ENCODE measurements around the gene TMEFF2.

TMEFF2 gene

DNA sequence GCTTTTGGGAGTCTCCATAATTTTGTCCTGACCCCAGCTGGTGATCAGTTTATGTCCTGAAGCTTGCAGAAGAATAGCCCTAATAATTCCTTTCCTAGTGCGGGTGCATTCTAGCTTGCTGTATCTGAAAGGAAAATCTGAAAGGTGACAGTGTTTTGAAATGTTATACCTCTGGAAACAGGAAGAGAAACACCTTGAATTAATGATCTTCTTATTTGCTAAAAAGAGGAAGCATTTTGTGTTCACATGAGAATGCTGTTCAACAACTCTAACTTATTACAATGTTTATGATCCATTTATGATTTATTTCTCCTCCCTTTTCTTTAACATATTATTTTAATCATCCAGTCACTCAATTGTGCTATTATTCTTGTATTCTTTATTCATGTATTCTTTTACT is 280.9 kb downstream of the TMEFF2 start:
- TF ChIP-seq, protein P1, sequence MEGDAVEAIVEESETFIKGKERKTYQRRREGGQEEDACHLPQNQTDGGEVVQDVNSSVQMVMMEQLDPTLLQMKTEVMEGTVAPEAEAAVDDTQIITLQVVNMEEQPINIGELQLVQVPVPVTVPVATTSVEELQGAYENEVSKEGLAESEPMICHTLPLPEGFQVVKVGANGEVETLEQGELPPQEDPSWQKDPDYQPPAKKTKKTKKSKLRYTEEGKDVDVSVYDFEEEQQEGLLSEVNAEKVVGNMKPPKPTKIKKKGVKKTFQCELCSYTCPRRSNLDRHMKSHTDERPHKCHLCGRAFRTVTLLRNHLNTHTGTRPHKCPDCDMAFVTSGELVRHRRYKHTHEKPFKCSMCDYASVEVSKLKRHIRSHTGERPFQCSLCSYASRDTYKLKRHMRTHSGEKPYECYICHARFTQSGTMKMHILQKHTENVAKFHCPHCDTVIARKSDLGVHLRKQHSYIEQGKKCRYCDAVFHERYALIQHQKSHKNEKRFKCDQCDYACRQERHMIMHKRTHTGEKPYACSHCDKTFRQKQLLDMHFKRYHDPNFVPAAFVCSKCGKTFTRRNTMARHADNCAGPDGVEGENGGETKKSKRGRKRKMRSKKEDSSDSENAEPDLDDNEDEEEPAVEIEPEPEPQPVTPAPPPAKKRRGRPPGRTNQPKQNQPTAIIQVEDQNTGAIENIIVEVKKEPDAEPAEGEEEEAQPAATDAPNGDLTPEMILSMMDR (conservative IDR thresholded peaks at IDR 0.05; ENCODE audit: control insufficient read depth, insufficient read depth, low read depth, low read length), result no peak
- no peak overlapping the region for H3K4me3 ChIP-seq (ENCODE audit: control insufficient read depth, low read depth, low read length)
- no peak for DNase-seq (ENCODE audit: low read depth)

DNA sequence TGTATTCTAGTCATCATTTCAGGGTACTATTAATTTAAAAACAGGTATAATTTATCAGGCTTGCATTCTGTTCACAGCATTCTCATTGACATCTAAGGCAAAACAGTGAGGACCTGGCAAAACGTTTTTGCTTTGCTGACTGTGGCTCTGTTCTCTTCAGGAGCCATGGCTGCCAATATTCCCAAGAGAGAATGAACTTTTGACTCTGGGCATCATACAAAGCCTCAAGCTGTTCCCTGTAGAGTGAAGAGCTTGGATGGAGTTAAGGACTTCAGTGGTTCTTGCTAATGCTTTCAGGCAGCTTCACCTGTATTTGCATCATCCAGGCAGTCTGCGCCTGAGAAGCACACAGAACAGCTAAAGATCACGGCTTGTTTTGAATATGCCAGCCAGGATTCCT is 282.0 kb downstream of the TMEFF2 start:
- DNase-seq (ENCODE audit: low read depth), result no peak

DNA sequence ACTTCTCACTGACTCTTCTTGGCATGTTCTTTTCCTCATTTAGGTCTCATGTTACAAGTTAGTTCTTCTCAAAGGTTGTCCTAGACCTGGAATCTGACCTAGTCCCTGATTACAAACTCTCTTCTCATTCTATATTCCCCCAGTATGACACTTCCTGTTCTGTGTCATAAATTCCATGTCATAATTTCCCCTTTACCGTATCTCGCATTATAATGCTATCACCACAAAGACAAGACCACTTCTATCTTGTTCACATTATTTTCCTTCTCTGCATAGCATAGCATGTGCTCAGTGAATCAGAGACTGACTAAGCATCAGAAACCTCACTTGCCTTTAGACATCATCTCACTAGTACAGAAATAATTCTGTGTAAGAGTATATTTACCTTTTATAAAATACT is 284.2 kb downstream of the TMEFF2 start:
- peak; percentile 90 for DNase-seq (ENCODE audit: low read depth)
- no peak overlapping the region for H3K4me3 ChIP-seq (ENCODE audit: control insufficient read depth, low read depth, low read length)
- TF ChIP-seq, protein P1 (conservative IDR thresholded peaks at IDR 0.05; ENCODE audit: control insufficient read depth, insufficient read depth, low read depth, low read length), result no peak

More for the DNA sequence above, 282.0 kb downstream of the TMEFF2 start:
- TF ChIP-seq, protein P1 (conservative IDR thresholded peaks at IDR 0.05; ENCODE audit: control insufficient read depth, insufficient read depth, low read depth, low read length), result no peak
- H3K4me3 ChIP-seq (ENCODE audit: control insufficient read depth, low read depth, low read length), result no peak overlapping the region

DNA sequence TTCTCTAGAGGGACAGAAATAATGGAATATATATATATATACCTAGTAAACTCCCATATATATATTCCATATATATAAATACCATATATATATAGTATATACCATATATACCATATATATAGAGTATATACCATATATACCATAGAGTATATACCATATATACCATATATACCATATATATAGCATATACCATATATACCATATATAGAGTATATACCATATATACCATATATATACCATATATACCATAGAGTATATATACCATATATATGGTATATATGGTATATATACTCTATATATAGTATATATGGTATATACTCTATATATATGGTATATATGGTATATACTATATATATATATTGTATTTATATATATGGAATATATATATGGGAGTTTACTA is 285.9 kb downstream of the TMEFF2 start:
- no peak overlapping the region for H3K4me3 ChIP-seq (ENCODE audit: control insufficient read depth, low read depth, low read length)
- TF ChIP-seq, protein P1 (conservative IDR thresholded peaks at IDR 0.05; ENCODE audit: control insufficient read depth, insufficient read depth, low read depth, low read length), result no peak
- DNase-seq (ENCODE audit: low read depth), result no peak

DNA sequence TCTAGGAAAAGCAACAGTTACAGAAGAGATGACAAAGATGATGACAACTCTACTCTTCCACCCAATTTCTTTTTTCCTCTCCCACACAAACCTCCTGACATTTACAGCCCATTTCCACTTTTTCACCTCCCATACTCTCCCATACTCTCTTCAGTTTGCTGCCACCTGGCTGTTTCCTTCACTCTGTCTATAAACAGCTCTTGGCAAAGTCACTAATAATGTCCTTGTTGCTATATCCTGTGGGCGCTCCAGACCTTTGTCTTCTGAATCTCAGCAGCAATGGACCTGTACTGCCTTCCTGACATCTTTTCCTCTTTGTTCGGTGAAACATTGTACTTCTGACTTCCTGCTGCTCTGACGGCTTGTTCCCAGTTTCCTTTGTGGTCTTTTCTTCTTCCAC is 287.2 kb downstream of the TMEFF2 start:
- TF ChIP-seq, protein P1 (conservative IDR thresholded peaks at IDR 0.05; ENCODE audit: control insufficient read depth, insufficient read depth, low read depth, low read length), result peak; percentile 13
- no peak for DNase-seq (ENCODE audit: low read depth)
- H3K4me3 ChIP-seq (ENCODE audit: control insufficient read depth, low read depth, low read length), result no peak overlapping the region

DNA sequence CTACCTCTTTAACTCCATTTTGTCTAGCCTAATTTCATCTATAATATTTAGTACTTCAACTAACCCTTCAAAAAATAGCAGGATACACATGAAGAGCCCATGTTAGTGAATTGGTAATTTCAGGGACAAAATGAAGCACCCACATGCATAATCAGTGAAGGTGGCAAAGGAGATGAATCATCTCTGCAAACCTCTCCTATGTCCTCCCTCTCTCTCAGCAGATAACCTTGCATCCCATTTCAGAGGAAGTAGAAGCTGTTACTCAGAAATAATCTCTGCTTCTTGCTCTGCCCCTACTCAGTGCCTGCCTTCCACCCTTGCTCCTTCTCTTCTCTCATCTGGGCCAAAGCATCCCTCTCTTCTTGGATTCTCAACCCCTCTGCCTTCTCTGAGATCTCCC is 287.6 kb downstream of the TMEFF2 start:
- TF ChIP-seq, protein P1 (conservative IDR thresholded peaks at IDR 0.05; ENCODE audit: control insufficient read depth, insufficient read depth, low read depth, low read length), result no peak
- no peak for DNase-seq (ENCODE audit: low read depth)

DNA sequence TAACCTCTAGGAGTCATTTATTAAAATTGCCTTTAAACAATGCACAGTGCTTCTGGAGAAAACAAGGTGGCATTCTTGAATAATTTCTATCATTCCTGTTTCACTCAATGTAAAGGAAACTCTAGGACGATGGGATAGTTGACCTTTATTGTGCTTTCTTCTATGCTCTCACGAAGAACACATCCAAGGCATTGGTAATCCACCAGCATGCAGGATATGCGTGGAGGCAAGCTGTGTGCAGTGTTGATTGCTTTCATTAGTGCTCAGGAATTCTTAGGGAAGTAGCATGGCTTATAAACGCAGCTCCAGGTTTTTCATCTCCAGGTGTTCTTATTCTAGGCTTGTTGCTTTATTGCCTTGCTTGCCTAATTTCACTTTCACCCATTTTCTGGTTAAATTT is 289.4 kb downstream of the TMEFF2 start:
- H3K4me3 ChIP-seq (ENCODE audit: control insufficient read depth, low read depth, low read length), result no peak overlapping the region
- TF ChIP-seq, protein P1 (conservative IDR thresholded peaks at IDR 0.05; ENCODE audit: control insufficient read depth, insufficient read depth, low read depth, low read length), result no peak
- DNase-seq (ENCODE audit: low read depth), result no peak

More for the DNA sequence above, 287.6 kb downstream of the TMEFF2 start:
- H3K4me3 ChIP-seq (ENCODE audit: control insufficient read depth, low read depth, low read length), result no peak overlapping the region
